ENCODE results near the gene STARD13. TPM values are rescaled to one million over a fixed set of nuclear protein-coding genes. Genes with fewer than 3 reads are reported as not detected.

STARD13 gene
- total RNA-seq, 6 donors from 2014 or later = 43.6 to 76.5 (median 63.7) TPM

- H3K9me3 ChIP-seq = no peaks in the 10 kb centered on the region
- H3K4me3 ChIP-seq = no peak overlapping the region
- TF ChIP-seq EP300 (IDR thresholded peaks at IDR 0.05) (no peak), POLR2AphosphoS5 (IDR thresholded peaks at IDR 0.05) (no peak), CTCF (IDR thresholded peaks at IDR 0.05) (no peak), POLR2A (IDR thresholded peaks at IDR 0.05) (no peak)
- H3K27ac ChIP-seq = peak overlapping the region in 3 of 4 donors; percentile 37 to 83 (median 64)
- peaks cover 0 to 8% (median 0%) of the 10 kb centered on the region in 4 donors for H3K36me3 ChIP-seq
- 44 to 62% methylated on average over 7 of the region's 7 CpGs for WGBS, 2 donors
- H3K4me1 ChIP-seq = peaks cover 71 to 87% (median 78%) of the 10 kb centered on the region in 4 donors
- H3K27me3 ChIP-seq = no peaks in the 10 kb centered on the region
- DNase-seq (no peak), ATAC-seq (ENCODE audit: low FRiP score in 2 of 2) (no peak)
Observed at GRCh38 chr13:33272531-33273124, 12.9 kb downstream of the STARD13 start.

DNA sequence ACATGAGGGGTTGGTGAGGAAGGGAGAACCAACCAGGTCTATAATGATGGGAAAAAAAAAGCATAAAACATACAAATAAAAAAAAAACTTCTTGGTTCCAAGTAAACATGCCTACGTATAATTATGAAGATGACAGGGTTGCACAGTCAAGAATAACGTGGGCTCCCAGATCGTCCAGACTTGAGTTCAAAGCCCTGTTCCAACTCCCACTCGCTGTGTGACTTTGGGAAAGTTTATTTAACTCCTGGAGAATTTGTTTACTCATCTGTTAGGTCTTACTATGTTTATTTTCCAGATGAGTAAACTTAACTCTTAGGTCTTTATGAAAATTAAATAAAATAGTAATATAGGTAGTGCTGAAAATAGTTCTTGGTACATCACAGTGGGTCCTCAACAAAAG lies 13.8 kb downstream of the STARD13 start:
- ATAC-seq (ENCODE audit: low FRiP score in 2 of 2) = no peak

DNA sequence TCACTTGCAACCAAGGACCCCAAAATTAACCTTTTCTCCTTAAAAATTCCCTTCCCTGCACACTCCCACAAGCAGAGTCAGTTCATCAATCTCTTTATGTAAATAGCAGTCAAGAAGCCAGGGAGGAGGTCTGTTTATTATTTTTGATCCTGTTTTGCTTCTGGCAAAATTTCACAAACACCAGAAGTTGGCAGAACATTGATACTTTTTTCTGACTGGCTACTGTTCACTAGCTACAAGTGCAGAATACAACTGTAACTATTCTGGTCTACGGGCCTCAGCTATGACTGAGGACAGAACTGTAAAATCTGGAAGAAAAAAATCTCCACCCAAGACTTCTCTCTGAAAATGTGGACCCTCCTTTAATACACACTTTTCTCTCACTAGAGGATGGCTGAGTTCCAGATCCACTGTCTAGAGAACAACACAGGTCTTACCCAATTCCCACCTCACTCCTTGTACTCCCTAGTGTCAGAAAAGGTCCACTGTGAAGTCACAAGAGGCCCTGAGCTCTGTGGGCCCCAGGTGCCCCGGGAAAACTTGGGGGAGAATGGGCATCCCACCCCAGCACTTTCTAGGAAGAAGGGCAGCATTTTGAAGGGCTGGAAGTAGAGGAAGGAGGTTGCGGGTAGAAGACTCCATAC lies 14.5 kb downstream of the STARD13 start:
- Histone ChIP-seq H3K27me3 (no peaks in the 10 kb centered on the region), H3K9me3 (no peaks in the 10 kb centered on the region), H3K36me3 (peaks cover 0 to 13% (median 0%) of the 10 kb centered on the region in 4 donors), H3K4me3 (no peak overlapping the region), H3K27ac (peak overlapping the region; percentile 9 to 83 (median 64)), H3K4me1 (peaks cover 56 to 88% (median 72%) of the 10 kb centered on the region in 4 donors)
- WGBS, 2 donors = 56 to 62% methylated on average over 3 of the region's 3 CpGs
- ATAC-seq (ENCODE audit: low FRiP score in 2 of 2) = no peak
- TF ChIP-seq CTCF (IDR thresholded peaks at IDR 0.05) (no peak), POLR2AphosphoS5 (IDR thresholded peaks at IDR 0.05) (no peak), POLR2A (IDR thresholded peaks at IDR 0.05) (no peak), EP300 (IDR thresholded peaks at IDR 0.05) (no peak)
- no peak for DNase-seq

More for the DNA sequence above, 13.8 kb downstream of the STARD13 start:
- Histone ChIP-seq H3K27ac (peak overlapping the region; percentile 9 to 83 (median 64)), H3K4me1 (peaks cover 63 to 88% (median 75%) of the 10 kb centered on the region in 4 donors), H3K36me3 (peaks cover 0 to 11% (median 0%) of the 10 kb centered on the region in 4 donors), H3K4me3 (no peak overlapping the region), H3K27me3 (no peaks in the 10 kb centered on the region), H3K9me3 (no peaks in the 10 kb centered on the region)
- WGBS, 2 donors = 44 to 67% methylated on average over 4 of the region's 4 CpGs
- TF ChIP-seq CTCF (IDR thresholded peaks at IDR 0.05) = no peak
- TF ChIP-seq POLR2AphosphoS5 (IDR thresholded peaks at IDR 0.05) = no peak
- no peak for TF ChIP-seq EP300 (IDR thresholded peaks at IDR 0.05)
- no peak for TF ChIP-seq POLR2A (IDR thresholded peaks at IDR 0.05)
- no peak for DNase-seq

GRCh38 chr13:33265607-33266006 lies 19.9 kb downstream of the STARD13 start:
- WGBS, 2 donors = 88 to 93% methylated on average over 2 of the region's 2 CpGs
- Histone ChIP-seq H3K4me1 (peaks cover 44 to 79% (median 74%) of the 10 kb centered on the region in 4 donors), H3K27me3 (no peaks in the 10 kb centered on the region), H3K4me3 (no peak overlapping the region), H3K27ac (peak overlapping the region in 1 of 4 donors; percentile 58), H3K36me3 (peaks cover 0 to 10% (median 0%) of the 10 kb centered on the region in 4 donors), H3K9me3 (no peaks in the 10 kb centered on the region)
- ATAC-seq (ENCODE audit: low FRiP score in 2 of 2) (no peak), DNase-seq (no peak)
- TF ChIP-seq POLR2A (IDR thresholded peaks at IDR 0.05) (no peak), CTCF (IDR thresholded peaks at IDR 0.05) (no peak), EP300 (IDR thresholded peaks at IDR 0.05) (no peak), POLR2AphosphoS5 (IDR thresholded peaks at IDR 0.05) (no peak)
